NOMO-1 treated with dmso at 0.1 percent for 144 hours (cell line): ENCODE data around the gene ING5.
A peak's percentile ranks its signal among the peaks of the same experiment; 100 is the strongest.
"Not testable (repeated sequence)": the region's sequence is repeated elsewhere in the genome, so short reads cannot be mapped to it uniquely, and the experiment has no call there.

Source experiments
- DNase-seq: peaks from one replicate; lab custom pipeline; 2025; ENCODE audit not compliant: unreplicated experiment; lab: John Stamatoyannopoulos, UW

The ING5 gene

DNA sequence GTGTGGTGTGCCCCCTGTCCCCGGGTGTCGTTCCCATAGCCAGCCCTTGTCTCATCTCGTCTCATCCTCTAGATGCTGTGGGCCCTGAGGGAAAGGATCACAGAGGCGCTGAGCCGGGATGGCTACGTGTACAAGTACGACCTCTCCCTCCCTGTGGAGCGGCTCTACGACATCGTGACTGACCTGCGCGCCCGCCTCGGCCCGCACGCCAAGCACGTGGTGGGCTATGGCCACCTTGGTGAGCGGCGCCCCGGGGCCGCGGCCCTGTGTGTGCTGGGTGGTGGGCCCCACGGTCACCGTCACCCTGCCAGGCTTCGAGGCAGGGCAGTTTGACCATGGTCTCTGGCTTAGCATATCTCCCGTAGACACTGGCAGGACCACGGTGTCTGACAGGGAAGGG, 53.9 kb downstream of the ING5 start:
- no peak for DNase-seq

DNA sequence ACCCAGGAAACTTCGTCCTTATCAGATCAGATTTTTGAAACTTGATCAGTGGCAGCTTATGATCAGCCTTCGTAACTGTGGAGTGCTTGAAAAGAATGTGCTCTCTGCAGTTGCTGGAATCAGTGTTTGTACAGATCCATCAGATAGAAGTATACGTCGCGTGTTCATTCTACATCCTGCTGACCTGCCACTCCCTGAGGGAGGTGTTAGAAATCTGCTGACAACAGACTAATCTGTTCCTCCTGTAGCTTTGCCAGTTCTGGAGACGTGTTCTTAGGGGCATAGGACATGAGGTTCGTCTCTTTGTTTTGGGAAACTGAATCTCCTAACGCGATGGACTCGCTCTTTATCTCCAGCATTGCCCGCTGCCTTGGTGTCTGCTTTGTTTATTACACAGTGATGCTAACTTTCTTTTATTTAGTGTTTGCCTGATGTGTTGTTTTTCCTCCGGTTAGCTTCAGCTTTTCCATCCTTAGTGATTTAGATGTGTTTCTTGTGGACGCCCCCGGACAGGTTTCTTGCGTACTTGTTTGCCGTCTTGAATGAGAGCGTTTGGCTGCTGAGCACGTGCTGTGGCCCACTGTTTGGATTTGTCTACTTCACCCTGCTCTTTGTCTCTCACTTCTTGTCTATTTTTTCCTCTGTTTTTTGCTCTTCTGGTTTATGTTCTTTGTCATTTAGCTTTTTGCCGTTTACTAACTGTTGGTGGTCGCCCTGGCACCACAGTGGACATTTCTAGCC, 57.4 kb downstream of the ING5 start:
- DNase-seq, result no peak

DNA sequence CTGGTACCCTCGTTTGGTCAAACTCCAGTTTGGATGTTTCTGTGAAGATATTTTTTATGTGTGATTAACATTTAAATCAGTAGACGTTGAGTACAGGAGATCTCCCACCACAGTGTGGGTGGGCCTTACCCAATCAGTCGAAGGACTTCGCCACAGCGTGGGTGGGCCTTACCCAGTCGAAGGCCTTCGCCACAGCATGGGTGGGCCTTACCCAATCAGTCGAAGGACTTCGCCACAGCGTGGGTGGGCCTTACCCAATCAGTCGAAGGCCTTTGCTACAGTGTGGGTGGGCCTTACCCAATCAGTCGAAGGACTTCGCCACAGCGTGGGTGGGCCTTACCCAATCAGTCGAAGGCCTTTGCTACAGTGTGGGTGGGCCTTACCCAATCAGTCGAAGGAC, 58.1 kb downstream of the ING5 start:
- not testable (repeated sequence) for DNase-seq

DNA sequence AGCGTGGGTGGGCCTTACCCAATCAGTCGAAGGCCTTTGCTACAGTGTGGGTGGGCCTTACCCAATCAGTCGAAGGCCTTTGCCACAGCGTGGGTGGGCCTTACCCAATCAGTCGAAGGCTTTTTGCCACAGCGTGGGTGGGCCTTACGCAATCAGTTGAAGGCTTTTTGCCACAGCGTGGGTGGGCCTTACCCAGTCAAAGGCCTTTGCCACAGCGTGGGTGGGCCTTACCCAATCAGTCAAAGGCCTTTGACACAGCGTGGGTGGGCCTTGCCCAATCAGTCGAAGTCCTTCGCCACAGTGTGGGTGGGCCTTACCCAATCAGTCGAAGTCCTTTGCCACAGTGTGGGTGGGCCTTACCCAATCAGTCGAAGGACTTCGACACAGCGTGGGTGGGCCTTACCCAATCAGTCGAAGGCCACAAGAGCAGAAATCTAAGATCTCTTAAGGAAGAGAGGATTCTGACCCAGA, 58.5 kb downstream of the ING5 start:
- DNase-seq, result no peak

DNA sequence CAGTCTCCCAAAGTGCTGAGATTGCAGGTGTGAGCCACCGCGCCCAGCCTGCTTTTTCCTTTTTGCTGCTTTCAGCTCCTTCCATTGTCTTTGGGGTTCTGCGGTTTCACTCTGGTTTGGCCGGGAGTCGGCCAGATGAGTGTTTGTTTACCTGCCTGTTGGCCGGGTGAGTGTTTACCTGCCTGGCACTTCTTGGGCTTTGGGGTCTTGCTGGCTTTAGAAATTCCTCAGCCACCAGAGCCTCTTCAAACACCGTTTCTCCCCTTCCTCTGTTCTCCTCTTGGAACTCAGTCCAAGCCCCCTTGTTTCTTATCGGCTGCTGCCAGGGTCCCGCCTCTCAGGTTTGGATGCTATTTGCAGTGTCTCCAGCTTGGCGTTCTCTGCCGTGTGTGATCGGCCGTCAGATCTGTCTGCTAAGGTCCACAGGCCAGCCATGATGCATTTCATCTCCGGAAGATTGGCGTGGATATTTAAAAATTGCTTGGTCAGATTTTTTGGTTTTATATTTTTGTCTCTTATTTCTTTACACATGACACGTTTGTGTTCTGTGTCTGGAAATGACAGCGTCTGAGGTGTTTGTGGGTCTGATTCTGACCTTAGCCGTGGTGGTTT, 60.6 kb downstream of the ING5 start:
- no peak for DNase-seq

DNA sequence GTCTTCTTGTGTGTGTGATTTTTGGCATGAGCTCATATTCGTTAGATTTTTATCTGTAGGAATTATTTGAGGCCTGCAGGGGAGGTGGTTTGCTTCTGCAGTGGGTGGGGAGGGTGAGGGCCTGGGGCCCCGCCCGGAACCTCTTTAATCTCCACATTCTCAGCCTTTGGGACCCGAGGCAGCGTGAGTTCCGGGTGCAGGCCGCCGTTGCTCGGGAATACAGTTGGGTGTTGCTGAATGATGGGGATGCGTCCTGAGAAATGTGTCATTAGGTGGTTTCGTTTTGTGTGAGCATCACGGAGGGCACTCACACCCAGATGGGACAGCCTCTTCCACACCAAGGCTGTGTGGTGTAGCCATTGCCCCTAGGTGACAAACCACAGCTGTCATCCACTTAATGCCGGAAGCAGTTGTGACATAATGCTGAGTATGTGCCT, 61.1 kb downstream of the ING5 start:
- DNase-seq, result peak; percentile 20

DNA sequence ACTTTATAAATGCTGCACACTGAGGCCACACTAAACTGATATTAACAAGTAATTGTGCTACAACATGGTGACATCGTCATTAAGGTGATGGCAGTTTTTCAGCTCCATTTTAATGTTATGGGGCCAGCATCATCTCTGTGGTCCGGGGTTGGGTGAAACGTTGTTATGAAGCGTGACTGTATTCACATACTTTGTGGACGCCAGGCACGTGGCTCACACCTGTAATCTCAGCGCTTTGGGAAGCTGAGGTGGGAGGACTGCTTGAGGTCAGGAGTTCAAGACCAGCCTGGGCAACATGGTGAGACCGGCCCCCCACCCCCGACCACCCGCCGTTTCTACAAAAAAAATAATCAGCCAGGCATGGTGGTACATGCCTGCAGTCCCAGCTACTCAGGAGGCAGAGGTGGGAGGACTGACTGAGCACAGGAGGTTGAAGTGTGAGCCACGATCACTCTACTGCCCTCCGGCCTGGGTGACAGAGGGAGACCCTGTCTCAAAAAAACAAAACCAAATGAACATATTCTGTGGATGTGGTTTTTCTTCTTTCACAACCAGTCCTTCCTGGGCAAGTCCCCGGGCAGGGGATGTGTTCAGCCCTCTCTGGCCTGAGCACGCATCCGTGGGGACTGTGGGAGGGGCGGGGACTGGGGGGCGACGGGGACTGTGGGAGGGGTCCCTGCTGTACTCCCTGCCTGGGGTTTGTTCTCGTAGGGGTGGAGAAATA, 61.9 kb downstream of the ING5 start:
- no peak for DNase-seq

DNA sequence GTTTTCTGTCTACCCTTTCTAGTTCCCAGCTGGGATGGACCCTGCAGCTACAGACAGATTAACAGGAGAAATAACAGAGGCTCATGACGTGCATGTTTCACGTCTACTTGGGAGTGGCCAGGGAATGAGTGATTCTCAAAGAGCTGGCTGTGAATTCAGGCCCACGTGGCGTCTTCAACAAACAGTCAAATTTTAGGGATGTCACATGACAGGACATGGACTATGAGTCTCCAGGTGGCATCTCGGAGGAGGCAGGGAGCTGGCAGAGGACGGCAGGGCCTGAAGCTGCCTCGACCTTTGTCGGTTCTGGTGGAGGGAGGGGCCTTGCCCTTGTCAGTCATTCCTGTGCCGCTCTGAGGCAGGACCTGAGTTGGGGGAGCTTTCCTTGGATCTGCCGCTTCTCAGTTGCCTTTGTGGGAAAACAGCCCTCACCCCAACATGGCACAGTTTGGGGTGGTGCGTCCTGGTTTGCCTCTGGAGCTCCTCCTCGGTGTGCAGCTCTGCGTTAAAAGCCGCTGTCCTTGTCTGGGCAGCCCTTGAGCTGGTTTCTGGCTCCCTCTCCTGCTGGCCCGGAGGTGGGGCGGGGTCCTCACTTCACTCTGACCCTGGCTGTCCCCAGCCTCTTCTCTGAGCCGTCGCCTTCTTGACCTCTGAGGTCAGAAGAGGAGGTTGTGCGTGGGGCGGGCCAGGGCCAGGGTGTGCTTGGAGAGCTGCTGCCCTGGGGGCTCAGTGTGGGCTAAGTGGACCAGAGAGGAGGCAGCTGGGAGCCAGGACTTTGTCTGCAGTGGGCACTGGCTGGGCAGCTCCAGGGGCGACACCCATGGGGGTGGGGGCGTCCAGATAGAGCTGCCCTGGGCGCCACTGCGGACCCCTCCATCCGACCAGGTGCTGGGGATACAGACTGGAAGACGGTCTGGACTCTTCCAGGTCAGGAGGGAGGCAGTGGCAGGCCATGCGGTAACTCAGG, 62.7 kb downstream of the ING5 start:
- no peak for DNase-seq

DNA sequence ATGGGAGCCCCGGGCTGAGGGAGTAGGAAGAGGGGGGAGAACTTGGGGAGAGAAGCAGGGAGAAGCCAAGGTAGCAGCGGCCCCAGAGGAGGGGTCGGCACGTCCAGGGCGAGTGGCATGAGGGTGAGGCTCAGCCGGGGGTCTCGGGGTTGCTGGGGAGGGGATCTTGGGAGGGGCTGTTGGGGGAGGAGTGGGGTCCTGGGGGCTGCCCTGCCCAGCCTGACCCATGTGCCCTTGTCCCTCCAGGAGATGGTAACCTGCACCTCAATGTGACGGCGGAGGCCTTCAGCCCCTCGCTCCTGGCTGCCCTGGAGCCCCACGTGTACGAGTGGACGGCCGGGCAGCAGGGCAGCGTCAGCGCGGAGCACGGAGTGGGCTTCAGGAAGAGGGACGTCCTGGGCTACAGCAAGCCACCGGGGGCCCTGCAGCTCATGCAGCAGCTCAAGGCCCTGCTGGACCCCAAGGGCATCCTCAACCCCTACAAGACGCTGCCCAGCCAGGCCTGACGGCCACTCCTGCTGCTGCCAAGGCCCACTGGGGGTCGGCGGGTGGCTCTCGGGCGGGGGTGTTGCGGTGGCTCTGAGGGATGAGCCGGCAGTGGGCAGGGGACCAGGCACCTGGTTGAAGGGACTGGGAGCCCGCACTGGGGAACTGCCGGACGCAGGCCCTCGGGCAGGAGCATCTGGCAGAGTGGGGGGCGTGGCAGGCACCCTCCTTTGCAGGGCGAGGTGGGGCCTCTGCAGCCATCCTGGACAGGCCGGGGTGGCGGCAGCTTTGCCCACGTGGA, 65.8 kb downstream of the ING5 start:
- DNase-seq, result no peak

DNA sequence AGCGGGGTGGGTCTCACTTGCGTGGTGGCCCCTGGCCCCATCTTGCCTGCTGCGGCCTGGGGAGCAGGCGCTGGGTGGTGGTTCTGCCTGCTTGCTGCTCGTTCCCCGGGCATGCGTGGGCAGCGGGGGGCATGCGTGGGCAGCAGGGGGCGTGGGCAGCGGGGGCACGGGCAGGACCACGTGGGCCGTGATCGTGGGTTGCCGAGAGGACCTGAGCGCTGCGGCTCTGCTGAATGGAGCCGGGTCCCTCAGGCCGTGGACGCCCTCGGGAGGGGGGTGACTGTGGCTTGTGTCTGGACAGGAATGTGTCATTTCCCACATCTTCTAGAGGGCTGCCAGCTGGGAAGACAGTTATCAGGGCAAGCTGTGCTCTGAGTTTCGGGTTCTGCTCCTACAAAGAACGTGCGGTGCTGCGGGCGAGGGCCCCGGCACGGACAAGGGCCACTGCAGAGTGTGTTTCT, 66.4 kb downstream of the ING5 start:
- DNase-seq, result no peak

DNA sequence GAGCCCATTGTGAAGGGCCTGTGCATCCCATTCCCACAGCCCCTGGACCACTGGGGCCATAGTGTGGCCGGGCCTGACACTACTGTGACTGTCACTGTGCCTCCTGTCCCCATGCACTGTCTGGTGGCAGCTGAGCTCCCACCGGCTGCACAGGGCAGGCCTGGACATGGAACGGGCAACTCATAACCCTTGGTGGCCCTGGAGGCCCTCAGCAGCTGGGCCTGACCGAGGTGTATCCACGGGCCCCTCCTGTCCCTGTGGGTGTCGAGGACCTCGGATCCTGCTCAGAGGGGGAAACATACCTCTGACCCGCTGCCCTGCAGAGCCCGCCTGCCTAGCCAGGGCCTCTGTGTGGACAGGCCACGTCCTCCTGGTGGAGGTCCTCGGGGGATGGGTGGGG, 67.0 kb downstream of the ING5 start:
- DNase-seq, result no peak

DNA sequence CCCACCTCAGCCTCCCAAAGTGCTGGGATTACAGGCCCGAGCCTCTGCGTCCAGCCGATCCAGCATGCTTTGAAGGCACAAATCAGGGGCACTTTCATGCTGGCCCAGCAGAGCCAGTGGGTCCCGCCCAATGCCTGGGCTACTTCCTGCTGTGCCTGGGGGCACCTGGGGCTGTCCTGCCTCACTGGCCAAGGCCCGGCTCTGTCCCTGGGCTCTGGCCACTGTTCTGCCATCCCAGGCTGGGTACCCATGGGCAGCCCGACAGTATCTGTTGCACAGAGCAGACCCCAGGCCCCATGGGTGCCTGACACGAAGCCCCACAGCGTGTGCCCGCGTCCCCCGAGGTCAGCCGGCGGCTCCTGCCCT, 68.0 kb downstream of the ING5 start:
- no peak for DNase-seq

DNA sequence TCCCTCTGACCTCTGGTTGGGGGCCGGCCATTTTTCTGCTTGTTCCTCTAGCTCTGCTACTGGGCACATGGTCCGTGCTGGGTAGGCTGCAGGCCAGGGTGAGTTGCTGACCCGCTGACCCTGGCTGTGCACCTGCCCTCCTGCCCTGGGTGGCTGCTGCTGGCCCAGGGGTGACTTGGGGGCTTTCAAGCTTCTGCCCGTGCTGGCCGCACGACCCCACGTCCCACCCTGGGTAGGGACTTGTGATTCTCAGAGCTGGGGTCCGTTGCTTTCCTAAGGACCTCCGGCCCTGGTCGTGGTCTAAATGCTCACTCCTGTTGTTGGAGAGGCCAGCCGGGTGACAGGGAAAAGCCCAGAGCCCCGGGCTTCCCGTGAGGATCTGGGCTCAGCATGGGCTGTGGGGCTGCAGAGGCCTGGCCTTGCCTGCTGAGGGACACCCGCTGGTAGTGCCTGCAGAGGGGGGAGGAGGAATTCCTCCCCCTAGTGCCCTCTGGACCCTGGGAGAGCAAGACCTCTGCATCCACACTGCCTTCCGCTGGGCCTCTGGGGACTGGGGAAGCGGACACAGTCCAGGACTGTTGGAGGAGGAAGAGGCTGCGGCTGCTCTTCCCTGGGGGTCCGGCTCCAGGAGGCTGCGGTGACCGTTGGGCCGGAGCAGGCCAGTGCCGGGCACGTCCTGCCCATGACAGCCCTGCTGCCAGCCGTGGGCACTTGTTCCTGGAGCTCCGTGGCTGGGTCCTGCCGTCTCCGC, 68.5 kb downstream of the ING5 start:
- DNase-seq, result no peak

DNA sequence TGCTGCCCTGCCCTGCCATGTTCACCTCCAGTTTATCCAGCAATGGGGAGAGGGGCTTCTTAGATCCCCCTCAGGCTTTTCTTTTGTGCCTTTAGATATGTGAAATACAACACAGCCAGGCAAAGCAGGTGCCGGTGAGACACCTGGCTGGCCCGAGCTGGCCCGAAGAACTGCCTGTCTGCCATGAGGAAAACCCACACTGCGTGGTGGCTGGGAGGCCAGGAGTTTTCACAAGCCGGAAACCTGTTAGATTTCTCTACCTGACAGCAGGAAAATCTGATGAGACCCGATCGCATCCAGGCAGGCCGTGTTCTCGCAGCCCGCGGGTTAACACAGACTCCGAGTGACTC, 69.1 kb downstream of the ING5 start:
- no peak for DNase-seq

DNA sequence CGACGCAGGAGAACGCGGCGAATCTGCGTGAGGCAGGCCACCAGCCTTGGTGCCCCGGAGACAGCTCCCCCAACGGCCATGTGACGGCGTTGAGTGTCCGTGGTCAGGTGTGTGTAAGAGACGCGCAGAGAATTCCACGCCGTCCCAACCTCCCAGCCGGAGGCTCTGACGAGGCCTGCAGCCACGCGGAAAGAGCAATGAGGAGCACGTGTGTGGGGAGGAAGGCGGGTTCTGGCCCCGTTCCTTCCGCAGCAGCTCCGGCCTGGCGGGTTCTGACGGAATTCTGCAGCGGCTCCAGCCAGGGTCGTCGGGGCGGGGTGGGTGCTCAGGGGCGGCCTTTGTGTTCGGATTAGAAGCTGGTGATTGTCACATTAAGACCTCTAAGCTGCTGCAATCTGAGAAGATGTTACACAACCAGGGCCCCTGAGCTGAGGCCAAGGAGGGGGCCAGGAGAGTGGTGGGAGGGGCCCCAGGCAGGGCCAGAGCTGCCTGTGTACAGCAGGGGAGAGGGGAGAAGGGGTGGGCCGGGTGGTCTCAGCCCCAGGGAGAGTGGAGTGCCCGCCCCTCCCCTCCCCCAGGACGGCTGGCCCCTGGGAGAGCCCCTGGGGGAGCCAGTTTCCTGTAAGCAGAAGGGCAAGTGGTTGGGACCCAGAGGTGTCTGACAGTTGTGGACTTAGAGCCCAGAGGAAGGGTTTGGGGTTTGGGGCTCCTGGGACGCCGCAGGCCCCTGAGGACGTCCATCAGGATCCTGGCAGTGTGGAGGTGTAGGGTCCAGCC, 69.6 kb downstream of the ING5 start:
- DNase-seq, result peak; percentile 54

DNA sequence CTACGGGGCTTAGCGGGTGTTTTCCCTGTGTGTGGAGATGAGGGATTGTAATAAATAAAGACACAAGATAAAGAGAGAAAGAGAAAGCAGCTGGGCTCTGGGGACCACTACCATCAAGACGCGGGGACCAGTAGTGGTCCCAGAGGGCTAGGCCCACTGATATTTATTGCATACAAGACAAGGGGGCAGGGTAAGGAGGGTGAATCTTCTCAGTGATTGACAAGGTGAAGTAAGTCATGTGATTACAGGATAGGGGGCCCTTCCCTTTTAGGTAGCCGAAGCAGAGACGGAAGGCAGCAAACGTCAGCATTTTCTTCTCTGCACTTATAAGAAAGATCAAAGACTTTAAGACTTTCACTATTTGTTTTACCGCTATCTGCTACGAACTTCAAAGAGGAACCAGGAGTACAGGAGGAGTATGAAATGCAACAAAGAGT, 70.2 kb downstream of the ING5 start:
- DNase-seq, result peak; percentile 40

DNA sequence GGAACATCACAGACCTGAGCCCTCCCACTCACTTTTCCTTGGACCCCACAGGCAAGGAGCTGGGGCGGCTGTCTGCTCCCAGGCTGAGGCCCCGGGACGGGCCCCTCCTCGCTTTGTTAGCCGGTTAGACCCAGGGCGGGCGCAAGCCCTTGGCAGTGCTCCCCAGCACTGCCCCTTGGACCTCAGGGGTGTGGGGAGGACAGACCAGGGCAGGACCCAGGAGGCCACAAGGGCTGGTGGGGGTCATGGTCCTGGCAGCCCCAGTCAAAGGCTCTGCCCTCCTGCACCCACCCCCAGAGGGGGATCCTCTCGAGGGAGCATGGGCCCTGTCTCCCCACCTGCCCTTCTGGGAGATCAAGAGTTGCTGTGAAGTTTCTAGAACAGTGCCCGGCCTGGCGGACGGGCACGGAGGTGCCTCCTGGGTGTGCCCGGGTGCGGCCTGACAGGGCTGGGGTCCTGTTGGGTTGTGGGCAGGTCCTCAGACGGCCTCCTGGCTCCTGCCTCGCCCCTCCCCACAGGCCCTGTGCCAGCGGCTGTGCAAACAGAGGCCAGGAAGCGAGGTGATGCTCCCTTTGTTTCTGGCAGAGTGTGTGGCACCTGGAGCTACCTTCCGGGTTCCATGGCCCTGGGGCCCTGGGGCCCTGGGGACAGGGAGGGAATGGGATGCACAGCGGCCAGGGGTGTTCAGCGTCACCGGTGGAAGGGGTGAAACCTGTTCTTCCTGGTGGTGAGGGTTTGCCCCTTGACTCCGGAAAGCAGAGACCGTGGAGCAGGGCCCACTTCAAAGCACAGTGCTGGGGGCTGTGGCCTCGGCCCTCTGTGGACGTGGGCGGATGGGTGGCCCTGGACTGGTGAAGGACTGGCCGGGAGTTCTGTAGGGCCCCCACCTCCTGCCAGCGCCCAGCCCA, 71.9 kb downstream of the ING5 start:
- no peak for DNase-seq
